Measurements from ENCODE around the gene CTRL. TPM values are rescaled to one million over a fixed set of nuclear protein-coding genes. Genes with fewer than 3 reads are reported as not detected.

The CTRL gene
- total and polyA plus RNA-seq, 7 donors: 0.27 to 1.1 (median 1.1) TPM

GRCh38 chr16:67935402-67936123 lies 3.9 kb upstream of the CTRL start:
- intact Hi-C loops (cut with DNase I): loop anchor here in 1 of 2 donors (10.0 kb wide), 1 partner anchor 411 kb away; the partner anchor contains the start of gene RIPOR1
- H3K36me3 ChIP-seq (ENCODE audit: insufficient read depth in 1 of 2, low read depth in 1 of 2): peaks cover 0 to 23% of the 10 kb centered on the region in 2 donors
- peak; percentile 89 to 92 (median 92) for ATAC-seq
- TF ChIP-seq CTCF (IDR thresholded peaks at IDR 0.05): no peak
- WGBS, 3 donors: 2 to 3% (median 2%) methylated on average over 49 to 55 of the region's 55 CpGs
- H3K27me3 ChIP-seq (ENCODE audit: insufficient read depth in 3 of 3, low read length in 2 of 3): no peaks in the 10 kb centered on the region
- peak overlapping the region; percentile 82 for H3K27ac ChIP-seq
- H3K9me3 ChIP-seq: no peaks in the 10 kb centered on the region
- peak; percentile 93 to 96 for DNase-seq
- peaks cover 24% of the 10 kb centered on the region for H3K4me1 ChIP-seq
- peak overlapping the region; percentile 81 for H3K4me3 ChIP-seq

- no peak for TF ChIP-seq CTCF (IDR thresholded peaks at IDR 0.05)
- ATAC-seq (peak; percentile 3 to 20 (median 16)), DNase-seq (no peak)
- no peaks in the 10 kb centered on the region for H3K9me3 ChIP-seq
- peaks cover 0 to 23% of the 10 kb centered on the region in 2 donors for H3K36me3 ChIP-seq (ENCODE audit: insufficient read depth in 1 of 2, low read depth in 1 of 2)
- no peaks in the 10 kb centered on the region for H3K27me3 ChIP-seq (ENCODE audit: insufficient read depth in 3 of 3, low read length in 2 of 3)
- peaks cover 24% of the 10 kb centered on the region for H3K4me1 ChIP-seq
- 9 to 17% (median 13%) methylated on average over 13 of the region's 13 CpGs for WGBS, 3 donors
- peak overlapping the region; percentile 82 for H3K27ac ChIP-seq
- intact Hi-C loops (cut with DNase I): loop anchor here in 1 of 2 donors (10.0 kb wide), 1 partner anchor 410 kb away; the partner anchor contains the start of gene RIPOR1
- peak overlapping the region; percentile 81 for H3K4me3 ChIP-seq
Measured at GRCh38 chr16:67935101-67935401, 3.4 kb upstream of the CTRL start.

- ATAC-seq (peak; percentile 7 to 11 (median 8)), DNase-seq (peak in 1 of 2 donors; percentile 59)
- H3K36me3 ChIP-seq (ENCODE audit: insufficient read depth in 1 of 2, low read depth in 1 of 2): peaks cover 0 to 21% of the 10 kb centered on the region in 2 donors
- peak overlapping the region; percentile 82 for H3K27ac ChIP-seq
- intact Hi-C loops (cut with DNase I): loop anchor here in 1 of 2 donors (10.0 kb wide), 1 partner anchor 410 kb away; the partner anchor contains the start of gene RIPOR1
- no peaks in the 10 kb centered on the region for H3K27me3 ChIP-seq (ENCODE audit: insufficient read depth in 3 of 3, low read length in 2 of 3)
- TF ChIP-seq CTCF (IDR thresholded peaks at IDR 0.05): no peak
- peak overlapping the region; percentile 81 for H3K4me3 ChIP-seq
- peaks cover 24% of the 10 kb centered on the region for H3K4me1 ChIP-seq
- H3K9me3 ChIP-seq: no peaks in the 10 kb centered on the region
- 22 to 35% (median 29%) methylated on average over 12 to 13 of the region's 13 CpGs for WGBS, 3 donors
Measured at GRCh38 chr16:67934306-67935100, 2.8 kb upstream of the CTRL start.

GRCh38 chr16:67933805-67934204 lies 2.1 kb upstream of the CTRL start:
- H3K4me3 ChIP-seq: no peak overlapping the region
- peaks cover 24% of the 10 kb centered on the region for H3K4me1 ChIP-seq
- H3K36me3 ChIP-seq (ENCODE audit: insufficient read depth in 1 of 2, low read depth in 1 of 2): peaks cover 0 to 23% of the 10 kb centered on the region in 2 donors
- intact Hi-C loops (cut with DNase I): loop anchor here in 1 of 2 donors (10.0 kb wide), 1 partner anchor 409 kb away; the partner anchor contains the start of gene RIPOR1
- H3K27ac ChIP-seq: peak overlapping the region; percentile 82
- H3K27me3 ChIP-seq (ENCODE audit: insufficient read depth in 3 of 3, low read length in 2 of 3): no peaks in the 10 kb centered on the region
- DNase-seq: no peak
- no peak for TF ChIP-seq CTCF (IDR thresholded peaks at IDR 0.05)
- H3K9me3 ChIP-seq: no peaks in the 10 kb centered on the region
- WGBS, 3 donors: 74 to 83% (median 75%) methylated on average over 7 of the region's 7 CpGs
- ATAC-seq: no peak

All from psoas muscle (tissue), 8 donors.